IPS DF 4.7 (cell line): ENCODE measurements around the gene DACH1.

Experiments
- DNase-seq: peaks from one replicate; pipeline ENCODE4 v3.0.0-alpha.2; 2013; ENCODE audit warnings: low spot score; ENCODE audit errors: extremely low read depth

DACH1 gene

GRCh38 chr13:71412231-71412630 lies 454.8 kb downstream of the DACH1 start:
- no peak for DNase-seq

- DNase-seq = no peak
Measured at GRCh38 chr13:71408416-71408815, 458.6 kb downstream of the DACH1 start.

GRCh38 chr13:71399631-71400215 lies 467.3 kb downstream of the DACH1 start:
- DNase-seq = no peak

- no peak for DNase-seq
Measured at GRCh38 chr13:71396149-71396548, 470.9 kb downstream of the DACH1 start.

GRCh38 chr13:71395053-71395452 lies 472.0 kb downstream of the DACH1 start:
- DNase-seq = no peak

DNA sequence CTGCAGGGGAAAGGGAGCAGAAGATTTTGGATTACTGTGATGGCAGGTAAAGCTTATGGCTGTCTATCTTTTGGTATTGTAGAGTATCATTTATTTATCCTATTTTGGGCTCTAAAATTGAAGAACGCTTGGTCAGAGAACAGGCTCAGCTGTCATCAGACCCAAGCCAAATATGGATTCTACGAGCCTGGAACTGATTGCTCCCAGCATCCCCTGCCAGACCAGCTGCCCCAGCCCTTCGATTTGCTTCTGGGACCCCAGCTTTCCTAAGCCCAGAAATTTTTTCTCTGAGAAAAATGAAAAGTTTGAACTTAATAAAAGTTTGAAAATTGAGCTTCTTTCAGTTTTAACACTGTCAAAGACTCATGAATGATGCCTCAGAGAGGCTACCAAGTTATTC lies 472.8 kb downstream of the DACH1 start:
- DNase-seq = no peak
